Measurements from ENCODE around the gene TPGS1.
"Not testable (repeated sequence)": the region's sequence is repeated elsewhere in the genome, so short reads cannot be mapped to it uniquely, and the experiment has no call there.

The TPGS1 gene

DNA sequence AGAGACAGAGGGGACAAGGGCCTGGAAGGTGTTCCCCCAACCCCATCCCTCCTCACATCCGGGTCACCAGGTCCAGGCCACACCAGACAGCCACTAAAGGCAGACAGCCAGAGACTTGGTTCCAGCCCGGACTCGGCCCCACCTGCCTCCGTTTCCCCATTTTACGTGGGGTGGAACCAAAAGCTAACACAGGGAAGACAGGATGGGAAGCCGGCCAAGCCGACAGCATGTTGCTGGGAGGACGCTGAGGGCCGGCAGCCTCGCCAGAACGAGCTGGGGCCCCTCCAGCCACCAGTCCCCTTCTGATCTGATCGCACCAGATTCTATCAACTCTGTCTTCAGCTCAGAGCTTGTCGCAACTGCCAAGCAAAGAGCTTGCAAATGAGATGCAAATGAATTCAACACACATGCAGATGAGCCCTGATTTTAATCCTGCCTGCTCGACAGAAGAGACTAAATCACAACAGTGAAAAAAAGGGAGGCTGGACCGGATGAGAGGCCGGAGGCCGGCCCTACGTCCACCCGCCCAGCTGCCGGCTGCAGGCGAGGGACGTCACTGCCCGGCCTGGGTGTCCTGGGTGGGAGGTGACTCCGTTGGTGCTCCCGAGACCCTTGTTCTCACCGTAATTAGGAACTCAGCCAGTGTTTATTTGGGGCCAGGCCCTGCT, 28.9 kb upstream of the TPGS1 start:
- no peak for DNase-seq (ENCODE audit: low read depth)

DNA sequence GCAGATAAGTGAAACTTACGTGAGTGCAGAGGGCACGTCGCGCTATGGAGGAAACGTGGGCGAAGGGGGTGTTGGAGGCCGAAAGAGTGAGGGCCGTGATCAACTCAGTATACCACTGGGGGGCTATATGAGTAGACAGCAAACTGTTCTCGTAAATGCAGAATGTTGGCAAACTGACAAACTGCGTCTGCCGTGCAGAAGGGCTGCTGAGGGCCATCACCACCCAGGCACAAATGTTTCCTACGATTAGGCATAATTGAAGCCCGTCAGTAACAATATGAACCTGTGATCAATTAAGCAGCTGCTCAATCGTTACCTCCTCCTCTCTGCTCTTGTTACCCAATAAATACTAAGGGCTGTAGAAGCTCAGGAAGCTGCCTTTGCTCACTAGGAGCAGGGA, 28.3 kb upstream of the TPGS1 start:
- DNase-seq (ENCODE audit: low read depth) = no peak

DNA sequence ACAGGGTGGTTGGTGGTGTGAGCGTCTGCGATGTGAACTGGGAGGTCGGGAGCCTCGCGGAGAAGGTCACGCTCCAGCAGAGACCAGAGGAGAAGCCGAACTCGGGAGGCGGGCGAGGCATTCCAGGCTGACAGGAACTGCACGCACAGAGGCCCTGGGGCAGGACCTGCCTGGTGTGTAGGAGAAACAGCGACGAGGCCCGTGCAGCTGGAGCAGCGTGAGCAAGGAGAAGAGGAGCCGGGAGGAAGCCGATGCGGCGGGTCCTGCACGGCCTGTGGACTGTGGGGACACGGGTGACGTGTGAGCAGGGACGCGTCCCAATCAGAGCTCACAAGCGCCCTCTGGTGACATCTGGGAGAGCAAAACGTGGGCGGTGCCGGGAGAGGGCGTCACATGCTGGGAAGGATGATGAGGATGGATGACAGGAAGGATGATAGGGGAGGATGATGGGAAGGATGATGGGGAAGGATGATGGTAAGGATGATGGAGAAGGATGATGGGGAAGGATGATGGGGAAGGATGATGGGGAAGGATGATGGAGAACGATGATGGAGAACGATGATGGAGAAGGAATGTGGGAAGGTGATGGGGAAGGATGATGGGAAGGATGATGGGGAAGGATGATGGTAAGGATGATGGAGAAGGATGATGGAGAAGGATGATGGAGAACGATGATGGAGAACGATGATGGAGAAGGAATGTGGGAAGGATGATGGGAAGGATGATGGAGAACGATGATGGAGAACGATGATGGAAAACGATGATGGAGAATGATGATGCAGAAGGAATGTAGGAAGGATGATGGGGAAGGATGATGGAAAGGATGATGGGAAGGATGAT, 27.1 kb upstream of the TPGS1 start:
- no peak for DNase-seq (ENCODE audit: low read depth)

DNA sequence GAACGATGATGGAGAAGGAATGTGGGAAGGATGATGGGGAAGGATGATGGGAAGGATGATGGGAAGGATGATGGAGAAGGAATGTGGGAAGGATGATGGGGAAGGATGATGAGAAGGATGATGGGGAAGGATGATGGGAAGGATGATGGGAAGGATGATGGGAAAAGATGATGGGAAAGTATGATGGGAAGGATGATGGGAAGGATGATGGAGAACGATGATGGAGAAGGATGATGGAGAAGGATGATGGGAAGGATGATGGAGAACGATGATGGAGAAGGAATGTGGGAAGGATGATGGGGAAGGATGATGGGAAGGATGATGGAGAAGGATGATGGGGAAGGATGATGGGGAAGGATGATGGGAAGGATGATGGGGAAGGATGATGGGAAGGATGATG, 26.2 kb upstream of the TPGS1 start:
- not testable (repeated sequence) for DNase-seq (ENCODE audit: low read depth)

DNA sequence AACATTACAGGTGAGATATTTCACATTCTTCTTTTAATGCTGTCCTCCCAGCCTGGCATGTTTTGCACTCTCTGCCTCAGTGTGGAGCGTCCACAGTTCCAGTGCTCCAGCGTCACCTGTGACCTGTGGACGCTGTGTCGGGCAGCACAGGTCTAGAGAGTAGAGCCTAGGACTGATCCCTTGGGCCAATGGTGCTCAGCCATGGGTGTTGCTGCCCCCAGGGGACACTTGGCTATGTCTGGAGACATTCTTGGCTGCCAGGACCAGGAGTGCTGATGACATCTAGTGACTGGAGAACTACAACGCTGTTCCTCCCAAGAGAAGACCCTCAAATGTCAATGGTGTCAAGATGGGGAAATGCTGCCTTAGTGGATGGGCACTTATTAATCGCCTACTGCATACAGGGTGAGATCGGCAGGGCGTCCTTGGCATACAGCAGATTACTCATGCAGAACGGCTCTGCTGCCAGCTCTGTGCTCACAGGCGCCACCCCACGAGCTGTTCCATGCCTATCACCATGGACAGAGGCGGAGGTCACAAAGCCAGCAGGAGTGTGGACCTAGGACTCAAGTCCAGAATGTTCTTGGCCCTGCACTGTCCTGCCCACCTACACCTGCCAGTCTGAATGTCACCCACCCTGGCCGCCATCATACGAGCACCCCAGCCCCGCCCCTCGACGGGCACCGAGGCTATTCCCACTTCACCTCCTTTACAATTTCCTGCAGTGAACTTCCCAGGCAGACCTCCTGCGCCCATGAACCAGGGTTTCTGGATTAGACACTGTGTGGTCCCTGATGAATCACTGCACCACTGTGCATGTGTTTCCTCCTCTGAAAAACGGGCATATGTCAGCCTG, 24.9 kb upstream of the TPGS1 start:
- no peak for DNase-seq (ENCODE audit: low read depth)

DNA sequence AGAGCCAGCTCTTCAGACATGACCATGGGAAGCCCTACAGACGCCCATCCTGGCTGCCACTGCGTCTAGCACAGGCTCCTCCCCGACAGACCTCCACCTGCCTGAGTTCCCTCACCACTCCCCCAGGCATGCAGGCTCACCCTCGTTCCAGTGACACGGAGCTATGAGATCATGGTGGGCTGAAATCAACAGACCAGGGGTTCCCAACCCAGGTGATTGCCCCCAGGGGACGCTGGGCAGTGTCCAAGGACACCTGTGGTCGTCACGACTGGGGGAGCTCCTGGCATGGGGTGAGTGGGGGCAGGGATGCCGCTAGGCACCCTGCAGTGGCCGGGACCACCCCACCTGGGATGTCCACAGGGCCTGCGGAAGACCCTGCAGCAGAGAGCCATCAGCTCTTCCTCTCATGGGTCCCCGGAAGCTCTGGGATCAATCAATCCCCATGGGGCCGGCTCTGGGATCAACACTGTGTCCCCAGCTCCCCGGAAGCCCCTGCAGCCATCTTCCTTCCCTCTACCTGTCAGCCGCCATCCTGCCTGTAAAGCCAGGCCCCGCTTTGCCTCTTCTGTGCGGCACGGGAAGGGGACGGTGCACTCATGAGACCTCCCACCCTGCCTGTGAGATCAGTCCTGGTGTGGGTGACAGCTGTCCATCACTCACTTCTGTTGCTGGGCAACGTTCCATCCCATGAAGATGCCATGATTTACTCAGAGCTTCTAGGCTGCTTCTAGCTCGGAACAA, 23.8 kb upstream of the TPGS1 start:
- no peak for DNase-seq (ENCODE audit: low read depth)

DNA sequence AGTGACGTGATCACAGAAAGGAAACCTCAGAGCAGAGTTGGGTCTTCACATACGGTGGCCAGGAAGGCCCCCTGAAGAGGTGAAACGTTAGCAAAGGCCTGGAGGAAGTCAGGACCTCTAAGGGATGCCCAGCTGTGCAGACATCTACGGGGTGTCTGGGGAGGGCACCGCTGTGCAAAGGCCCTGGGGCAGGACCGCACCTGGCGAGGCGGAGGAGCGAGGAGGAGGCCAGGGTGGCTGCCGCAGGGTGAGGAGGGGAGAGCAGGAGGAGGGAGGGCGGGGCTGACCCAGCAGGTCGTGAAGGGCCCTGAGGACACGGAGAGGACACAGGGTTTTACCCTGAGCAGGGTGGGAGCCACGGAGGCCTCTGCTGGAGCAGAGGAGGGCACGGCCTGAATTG, 22.8 kb upstream of the TPGS1 start:
- DNase-seq (ENCODE audit: low read depth) = no peak

DNA sequence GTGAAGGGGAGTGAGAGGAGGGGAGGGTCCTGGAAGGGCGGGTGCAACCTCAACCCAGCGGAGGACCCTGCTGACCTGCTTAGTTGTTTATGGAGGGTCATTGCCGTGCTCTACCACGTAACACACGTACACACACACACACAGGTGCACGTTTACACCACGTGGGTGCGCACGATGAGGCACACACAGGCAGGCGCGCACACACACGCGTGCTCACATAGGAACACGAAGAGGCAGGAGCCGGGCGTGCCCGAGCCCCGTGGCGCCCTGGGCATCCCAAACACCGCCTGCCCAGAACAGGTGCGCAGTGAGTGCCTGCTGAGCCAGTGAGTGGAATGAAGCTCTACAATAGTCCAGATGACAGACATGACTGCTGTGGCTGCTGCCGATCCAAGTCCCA, 22.2 kb upstream of the TPGS1 start:
- no peak for DNase-seq (ENCODE audit: low read depth)

DNA sequence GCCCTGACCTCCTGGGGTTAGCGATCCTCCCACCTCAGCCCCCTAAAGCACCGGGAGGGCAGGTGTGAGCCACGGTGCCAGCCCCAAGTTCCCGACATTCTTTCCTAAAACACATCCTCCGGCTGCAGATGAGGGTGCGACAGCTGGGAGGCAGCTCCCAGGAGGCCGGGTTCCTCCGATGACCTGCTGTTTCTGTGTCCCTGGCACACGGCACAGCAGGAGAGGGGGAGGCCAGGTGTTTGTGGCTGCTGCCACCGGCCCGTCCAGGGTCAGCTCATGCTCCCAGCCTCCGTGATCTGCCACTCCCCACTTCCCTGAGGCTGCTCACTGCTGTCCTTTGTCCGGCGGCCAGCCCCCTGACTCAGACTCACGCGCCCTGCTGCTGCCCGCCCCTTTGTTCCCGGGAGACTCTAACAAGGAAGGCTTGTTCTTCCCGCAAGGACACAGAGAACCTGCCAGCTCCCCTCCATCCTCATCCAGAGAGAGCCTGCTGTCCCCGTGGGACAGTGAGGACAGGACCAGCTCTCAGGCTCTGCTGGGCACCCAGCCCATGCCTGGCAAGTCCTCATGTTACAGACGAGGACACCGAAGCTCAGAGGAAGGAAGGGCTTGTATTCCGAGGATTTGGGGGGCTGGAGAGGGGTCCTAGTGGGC, 21.6 kb upstream of the TPGS1 start:
- no peak for DNase-seq (ENCODE audit: low read depth)

DNA sequence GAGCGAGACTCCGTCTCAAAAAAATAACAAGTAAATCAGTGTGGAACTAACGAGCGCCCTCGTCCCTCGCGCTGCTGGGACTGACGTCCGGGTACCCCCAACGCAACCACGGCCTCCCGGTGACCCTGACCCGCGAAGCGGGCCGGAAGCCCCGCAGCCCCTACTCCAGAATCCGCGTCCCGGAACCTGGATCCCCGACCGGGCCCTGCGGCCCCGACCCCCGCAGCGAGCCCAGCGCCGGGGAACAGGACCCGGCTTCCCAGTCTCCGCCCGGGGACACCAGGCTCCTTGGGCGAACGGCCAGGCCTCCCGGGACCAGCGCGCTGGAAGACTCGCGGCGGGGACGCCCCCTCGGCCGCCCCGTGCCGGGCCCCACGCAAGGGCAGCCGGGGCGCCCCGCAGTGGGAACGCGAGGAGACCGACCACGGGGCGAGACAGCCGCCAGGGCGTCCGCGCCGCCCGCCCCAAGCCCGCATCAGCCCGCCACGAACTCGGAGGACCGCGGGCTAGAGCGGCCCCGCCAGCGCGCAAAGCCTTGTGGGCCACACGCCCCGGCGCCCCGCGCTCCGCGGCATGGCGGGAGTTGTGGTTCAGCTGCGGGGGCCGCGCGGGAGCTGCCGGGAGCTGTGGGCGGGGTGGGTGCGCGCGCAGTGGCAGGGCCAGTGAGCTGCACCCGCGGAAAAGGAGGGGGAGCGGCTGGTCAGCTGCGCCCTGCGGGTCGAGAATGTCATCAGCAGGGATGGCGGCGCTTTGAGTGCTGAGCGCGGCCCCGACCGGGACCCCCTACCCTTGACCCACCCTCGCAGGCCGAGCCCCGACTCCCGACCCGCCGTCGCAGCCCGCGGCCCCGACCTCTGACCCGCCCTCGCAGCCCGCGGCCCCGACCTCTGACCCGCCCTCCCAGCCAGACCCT, 18.5 kb upstream of the TPGS1 start:
- peak; percentile 63 for DNase-seq (ENCODE audit: low read depth)

DNA sequence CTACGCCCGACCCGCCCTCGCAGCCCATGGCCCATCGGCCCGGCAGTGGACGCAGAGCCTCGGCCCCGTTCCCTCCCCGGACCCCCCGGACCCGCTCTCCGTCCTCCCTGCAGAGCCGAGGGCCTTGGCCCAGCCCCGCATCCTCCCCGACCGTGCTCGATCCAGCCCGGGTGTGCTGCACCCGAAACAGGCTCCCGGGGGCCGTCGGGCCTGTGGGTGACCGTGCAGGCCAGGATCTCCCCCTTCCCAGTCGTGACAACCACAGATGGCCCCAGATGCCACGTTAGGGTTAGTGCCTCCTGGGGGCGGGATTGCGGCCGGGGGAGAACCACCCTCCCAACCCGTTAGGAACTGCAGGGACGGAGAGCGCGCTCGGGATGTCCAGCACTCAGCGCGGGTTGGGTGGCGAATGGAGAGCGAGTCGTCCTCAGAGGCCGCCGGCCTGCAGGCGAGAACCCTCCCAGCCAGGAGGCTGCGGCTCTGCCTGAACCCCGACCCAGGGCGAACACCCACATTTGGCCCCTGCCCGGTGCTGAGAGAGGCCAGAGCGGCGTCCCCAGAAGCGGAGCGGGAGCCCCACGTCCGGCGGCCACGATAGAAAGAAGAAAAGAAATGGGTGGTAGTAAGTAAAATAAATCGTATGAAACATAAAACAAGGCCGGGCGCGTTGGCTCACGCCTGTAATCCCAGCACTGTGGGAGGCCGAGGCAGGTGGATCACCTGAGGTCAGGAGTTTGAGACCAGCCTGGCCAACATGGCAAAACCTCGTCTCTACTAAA, 17.7 kb upstream of the TPGS1 start:
- no peak for DNase-seq (ENCODE audit: low read depth)

DNA sequence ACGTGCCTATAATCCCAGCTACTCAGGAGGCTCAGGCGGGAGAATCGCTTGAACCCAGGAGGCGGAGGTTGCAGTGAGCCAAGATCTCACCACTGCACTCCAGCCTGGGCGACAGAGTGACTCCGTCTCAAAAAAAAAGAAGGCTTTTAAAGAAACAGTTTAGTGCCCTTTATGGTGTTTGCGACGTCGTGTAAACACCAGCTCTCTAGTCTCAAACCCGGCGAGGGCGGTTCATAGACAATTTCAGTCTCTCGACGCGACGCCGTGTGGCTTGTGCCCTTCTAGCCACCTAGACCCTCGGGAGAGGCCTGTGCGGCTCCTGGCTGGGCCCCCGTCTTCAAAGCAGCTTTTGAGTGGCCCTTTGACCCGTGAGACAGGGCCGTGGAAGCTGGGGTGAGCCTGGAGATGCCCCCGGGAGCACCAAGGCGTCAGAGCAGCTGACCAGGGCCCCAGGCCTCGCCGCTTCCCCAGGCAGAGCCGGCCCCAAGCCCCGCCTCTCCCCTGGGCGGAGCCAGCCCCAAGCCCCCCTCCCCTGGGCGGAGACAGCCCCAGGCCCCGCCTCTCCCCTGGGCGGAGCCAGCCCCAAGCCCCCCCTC, 16.1 kb upstream of the TPGS1 start:
- no peak for DNase-seq (ENCODE audit: low read depth)

DNA sequence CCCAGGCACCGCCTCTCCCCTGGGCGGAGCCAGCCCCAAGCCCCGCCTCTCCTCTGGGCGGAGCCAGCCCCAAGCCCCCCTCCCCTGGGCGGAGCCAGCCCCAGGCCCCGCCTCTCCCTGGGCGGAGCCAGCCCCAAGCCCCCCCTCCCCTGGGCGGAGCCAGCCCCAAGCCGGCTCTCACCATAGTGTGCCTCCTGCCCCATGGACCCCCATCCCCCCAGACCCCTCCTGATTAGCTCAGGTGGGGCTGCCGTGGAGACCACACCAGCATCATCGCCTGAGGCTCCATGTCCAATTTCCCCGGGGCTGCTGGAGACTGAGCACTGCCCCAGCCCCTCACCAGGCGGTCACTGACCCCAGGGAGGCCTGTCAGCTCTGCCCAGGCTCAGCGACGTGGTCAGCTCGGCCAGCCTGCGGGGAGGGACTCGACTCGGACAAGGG, 15.2 kb upstream of the TPGS1 start:
- DNase-seq (ENCODE audit: low read depth) = no peak

DNA sequence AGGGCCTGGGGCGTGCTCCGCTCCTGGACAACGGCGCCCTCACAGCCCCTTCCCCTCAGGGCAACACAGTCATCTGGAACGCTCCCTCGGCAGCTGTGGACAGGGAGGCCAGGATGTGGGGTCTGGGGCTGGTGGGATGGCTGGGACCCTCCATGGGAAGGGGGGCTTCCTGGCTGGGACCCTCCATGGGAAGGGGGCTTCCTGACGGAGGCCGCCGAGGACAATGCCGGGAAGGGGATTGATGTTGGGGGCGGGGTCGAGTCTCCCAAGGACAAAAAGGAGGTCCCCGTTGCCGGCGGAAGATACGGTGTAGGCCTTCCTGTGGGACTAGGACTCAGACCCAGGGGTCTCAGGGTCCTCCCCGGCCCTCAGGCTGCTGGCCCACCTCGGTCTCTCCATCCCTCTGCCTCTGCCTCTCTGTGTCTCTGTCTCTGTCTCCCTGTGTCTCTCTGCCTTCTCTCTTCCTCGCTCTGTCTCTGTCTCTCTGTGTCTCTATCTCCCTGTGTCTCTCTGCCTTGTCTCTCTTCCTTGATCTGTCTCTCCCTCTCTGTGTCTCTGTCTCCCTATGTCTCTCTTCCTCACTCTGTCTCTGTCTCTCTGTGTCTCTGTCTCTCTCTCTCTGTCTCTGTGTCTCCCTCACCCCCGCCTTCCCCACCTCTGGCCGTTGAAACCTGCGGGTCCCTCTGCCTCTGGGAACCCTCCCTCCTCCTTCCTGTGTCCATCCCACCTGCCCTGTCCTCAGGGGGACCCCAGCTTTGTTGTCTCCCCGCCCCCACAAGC, 13.7 kb upstream of the TPGS1 start:
- DNase-seq (ENCODE audit: low read depth) = no peak

DNA sequence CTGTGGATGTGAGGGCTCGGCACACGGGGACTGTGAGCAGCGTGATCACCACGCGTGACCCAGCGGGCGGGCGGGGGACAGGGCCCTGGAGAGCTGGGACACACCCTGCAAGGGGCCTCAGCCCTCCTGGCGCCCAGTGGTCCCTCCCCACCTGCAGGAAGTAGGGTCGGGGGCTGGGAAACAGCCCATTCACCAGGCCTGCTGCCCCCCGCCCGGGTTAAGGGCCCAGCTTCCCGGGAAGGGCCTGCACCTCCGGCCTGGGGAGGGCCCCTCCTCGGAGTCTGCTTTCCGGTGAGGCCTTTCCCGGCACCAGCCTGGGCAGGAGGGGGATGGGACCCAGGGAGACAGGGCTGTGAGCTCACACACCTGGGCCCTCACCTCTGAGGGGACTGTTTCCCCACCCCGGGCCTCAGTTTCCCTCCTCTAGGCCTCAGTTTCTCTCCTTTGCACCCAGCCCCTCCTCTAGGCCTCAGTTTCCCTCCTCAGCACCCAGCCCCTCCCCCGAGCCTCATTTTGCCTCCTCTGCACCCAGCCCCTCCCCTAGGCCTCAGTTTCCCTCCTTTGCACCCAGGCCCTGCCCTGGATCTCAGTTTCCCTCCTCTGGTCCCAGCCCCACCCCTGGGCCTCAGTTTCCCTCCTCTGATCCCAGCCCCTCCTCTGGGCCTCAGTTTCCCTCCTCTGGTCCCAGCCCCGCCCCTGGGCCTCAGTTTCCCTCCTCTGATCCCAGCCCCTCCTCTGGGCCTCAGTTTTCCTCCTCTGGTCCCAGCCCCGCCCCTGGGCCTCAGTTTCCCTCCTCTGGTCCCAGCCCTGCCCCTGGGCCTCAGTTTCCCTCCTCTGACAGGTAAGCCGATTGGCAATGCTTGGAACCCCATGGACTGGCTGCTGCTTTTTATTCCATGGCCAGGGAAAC, 12.9 kb upstream of the TPGS1 start:
- no peak for DNase-seq (ENCODE audit: low read depth)

DNA sequence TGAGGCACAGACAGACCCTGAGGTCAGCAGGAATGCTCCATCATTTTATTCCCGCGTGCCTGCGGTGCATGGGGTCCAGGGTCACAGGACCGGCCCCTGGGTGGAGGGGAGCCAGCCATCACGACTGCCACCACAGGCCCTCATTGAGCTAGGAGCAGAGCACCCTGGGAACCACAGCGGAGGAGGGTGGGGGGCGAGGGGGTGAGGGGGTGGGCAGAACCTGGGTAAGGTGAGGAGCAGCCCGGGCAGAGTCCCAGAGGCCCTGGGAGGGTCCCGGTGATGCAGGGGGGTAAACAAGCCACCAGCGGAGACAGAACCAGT, 12.3 kb upstream of the TPGS1 start:
- DNase-seq (ENCODE audit: low read depth) = no peak

DNA sequence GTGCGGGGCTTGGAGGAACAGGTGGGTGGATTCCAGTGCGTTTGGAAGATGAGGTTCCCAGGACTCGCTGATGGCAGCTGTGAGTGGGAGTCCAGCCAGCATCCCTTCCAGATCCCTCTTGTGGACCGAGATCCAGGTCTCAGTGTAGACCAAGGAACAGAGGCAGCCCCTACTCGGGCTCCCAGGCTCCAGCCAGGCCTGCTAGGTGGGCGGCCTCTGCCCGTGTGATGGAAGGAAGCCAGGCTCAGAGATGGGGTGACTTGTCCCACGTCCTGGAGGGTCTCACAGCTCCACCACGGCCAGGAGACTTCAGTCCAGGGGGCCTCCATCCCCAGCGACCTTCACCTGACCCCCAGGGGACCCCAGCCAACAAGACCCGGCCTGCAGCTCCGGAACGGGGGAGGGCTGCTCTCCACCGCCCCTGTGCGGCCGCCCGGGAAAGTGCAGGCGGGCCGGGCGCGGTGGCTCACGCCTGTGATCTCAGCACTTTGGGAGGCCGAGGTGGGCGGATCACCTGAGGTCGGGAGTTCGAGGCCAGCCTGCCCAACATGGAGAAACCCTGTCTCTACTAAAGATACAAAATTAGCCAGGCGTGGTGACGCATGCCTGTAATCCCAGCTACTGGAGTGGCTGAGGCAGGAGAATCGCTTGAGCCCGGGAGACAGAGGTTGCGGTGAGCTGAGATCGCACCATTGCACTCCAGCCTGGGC, 11.7 kb upstream of the TPGS1 start:
- DNase-seq (ENCODE audit: low read depth) = no peak
